ENCODE data around the gene BDNF. TPM values are rescaled to one million over a fixed set of nuclear protein-coding genes. Genes with fewer than 3 reads are reported as not detected.

Gene BDNF
- total RNA-seq, 1 experiment from 2014 or later: 0.36 TPM

DNA sequence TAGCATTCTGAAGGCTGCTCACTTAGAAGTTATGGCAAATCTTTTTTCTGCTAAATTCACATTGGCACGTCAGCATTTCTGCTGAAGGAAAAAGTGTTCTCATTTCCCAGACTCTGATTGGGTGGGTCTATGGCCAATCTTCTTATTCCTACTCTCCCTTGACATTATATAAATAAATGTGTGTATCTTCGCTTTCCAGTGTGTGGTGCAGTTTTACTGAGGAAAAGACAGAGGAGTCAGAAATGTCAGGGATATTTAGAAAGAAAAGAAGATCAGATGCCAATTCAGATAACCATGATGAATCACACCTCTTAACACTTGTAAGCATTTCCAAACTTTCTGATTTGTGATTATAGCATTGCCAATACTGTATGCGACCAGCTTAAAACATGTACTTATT is 3.2 kb upstream of the BDNF start:
- intact Hi-C loops (cut with micrococcal nuclease; ENCODE audit: unreplicated experiment): no loop called here
- no TSS peak for BruUV-seq (replicated peaks)
- CTCF ChIA-PET: interaction anchor here (0.6 kb wide), 1 partner anchor 640 kb away, joined by 6 read pairs; no protein-coding TSS in a partner anchor
- no peak for DNase-seq (ENCODE audit: low read depth, low spot score)
- ATAC-seq: no peak
- POLR2A ChIA-PET: interaction anchor here (0.6 kb wide), 1 partner anchor 403 kb away, joined by 10 read pairs; no protein-coding TSS in a partner anchor
- no peaks in the 10 kb centered on the region; the same call in 1 of the 2 replicates for H3K36me3 ChIP-seq (ENCODE audit: control insufficient read depth, insufficient read depth, low read length)
- no peak overlapping the region for H3K4me3 ChIP-seq (ENCODE audit: low read depth in 2 of 2, low read length in 2 of 2)
- H3K9me3 ChIP-seq (ENCODE audit: control insufficient read depth, insufficient read depth, low read depth, low read length): no peaks in the 10 kb centered on the region
- no peak overlapping the region for H3K27ac ChIP-seq (ENCODE audit: low read length)
- TF ChIP-seq, protein P1, sequence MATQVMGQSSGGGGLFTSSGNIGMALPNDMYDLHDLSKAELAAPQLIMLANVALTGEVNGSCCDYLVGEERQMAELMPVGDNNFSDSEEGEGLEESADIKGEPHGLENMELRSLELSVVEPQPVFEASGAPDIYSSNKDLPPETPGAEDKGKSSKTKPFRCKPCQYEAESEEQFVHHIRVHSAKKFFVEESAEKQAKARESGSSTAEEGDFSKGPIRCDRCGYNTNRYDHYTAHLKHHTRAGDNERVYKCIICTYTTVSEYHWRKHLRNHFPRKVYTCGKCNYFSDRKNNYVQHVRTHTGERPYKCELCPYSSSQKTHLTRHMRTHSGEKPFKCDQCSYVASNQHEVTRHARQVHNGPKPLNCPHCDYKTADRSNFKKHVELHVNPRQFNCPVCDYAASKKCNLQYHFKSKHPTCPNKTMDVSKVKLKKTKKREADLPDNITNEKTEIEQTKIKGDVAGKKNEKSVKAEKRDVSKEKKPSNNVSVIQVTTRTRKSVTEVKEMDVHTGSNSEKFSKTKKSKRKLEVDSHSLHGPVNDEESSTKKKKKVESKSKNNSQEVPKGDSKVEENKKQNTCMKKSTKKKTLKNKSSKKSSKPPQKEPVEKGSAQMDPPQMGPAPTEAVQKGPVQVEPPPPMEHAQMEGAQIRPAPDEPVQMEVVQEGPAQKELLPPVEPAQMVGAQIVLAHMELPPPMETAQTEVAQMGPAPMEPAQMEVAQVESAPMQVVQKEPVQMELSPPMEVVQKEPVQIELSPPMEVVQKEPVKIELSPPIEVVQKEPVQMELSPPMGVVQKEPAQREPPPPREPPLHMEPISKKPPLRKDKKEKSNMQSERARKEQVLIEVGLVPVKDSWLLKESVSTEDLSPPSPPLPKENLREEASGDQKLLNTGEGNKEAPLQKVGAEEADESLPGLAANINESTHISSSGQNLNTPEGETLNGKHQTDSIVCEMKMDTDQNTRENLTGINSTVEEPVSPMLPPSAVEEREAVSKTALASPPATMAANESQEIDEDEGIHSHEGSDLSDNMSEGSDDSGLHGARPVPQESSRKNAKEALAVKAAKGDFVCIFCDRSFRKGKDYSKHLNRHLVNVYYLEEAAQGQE (IDR thresholded peaks at IDR 0.05; ENCODE audit: insufficient read depth in 1 of 2, low read depth in 2 of 2, low read length in 1 of 2): no peak
- TF ChIP-seq, protein P2, sequence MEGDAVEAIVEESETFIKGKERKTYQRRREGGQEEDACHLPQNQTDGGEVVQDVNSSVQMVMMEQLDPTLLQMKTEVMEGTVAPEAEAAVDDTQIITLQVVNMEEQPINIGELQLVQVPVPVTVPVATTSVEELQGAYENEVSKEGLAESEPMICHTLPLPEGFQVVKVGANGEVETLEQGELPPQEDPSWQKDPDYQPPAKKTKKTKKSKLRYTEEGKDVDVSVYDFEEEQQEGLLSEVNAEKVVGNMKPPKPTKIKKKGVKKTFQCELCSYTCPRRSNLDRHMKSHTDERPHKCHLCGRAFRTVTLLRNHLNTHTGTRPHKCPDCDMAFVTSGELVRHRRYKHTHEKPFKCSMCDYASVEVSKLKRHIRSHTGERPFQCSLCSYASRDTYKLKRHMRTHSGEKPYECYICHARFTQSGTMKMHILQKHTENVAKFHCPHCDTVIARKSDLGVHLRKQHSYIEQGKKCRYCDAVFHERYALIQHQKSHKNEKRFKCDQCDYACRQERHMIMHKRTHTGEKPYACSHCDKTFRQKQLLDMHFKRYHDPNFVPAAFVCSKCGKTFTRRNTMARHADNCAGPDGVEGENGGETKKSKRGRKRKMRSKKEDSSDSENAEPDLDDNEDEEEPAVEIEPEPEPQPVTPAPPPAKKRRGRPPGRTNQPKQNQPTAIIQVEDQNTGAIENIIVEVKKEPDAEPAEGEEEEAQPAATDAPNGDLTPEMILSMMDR (IDR thresholded peaks at IDR 0.05): no peak; the same call in 1 of the 2 replicates
- TF ChIP-seq SIN3A (IDR thresholded peaks at IDR 0.05; ENCODE audit: borderline replicate concordance, insufficient read depth, low read depth, low read length) (no peak), TCF7L2 (IDR thresholded peaks at IDR 0.05; ENCODE audit: low read depth, low read length) (no peak), POLR2AphosphoS5 (IDR thresholded peaks at IDR 0.05; ENCODE audit: low read depth, low read length) (no peak)
- in situ Hi-C loops (cut with HindIII; ENCODE audit: low pct_unique_long_range_greater_than_20kb, low sequenced_read_pairs): loop anchor here (25.0 kb wide), 1 partner anchor 409 kb away; the partner anchor contains the start of genes KIF18A and METTL15
- peaks cover 10% of the 10 kb centered on the region for H3K4me1 ChIP-seq (ENCODE audit: control insufficient read depth, insufficient read depth, low read length)
- H3K27me3 ChIP-seq (ENCODE audit: control insufficient read depth, insufficient read depth, low read length): peaks cover 14% of the 10 kb centered on the region

DNA sequence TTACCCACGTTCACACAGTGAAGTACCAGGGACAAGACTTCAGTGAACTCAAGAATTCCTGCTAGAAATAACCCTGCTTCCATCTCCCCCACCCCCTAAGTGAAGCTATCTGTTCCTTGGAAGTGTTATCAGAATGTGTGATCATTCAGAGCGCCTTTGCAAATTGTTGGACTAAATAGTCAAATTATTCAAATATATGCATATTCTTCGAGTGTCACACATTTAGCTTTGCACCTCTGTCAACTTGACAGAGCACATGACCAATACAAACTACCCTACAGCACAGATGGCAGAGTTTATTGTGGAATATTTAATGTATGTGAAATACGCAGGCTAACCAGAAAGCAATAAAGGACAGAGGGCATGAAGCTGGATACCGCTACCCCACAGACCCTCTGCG is 2.6 kb upstream of the BDNF start:
- no peaks in the 10 kb centered on the region for H3K9me3 ChIP-seq (ENCODE audit: control insufficient read depth, insufficient read depth, low read depth, low read length)
- BruUV-seq (replicated peaks): no TSS peak
- POLR2A ChIA-PET: no interaction called here
- no peaks in the 10 kb centered on the region; the same call in 1 of the 2 replicates for H3K36me3 ChIP-seq (ENCODE audit: control insufficient read depth, insufficient read depth, low read length)
- intact Hi-C loops (cut with micrococcal nuclease; ENCODE audit: unreplicated experiment): no loop called here
- no peak overlapping the region for H3K27ac ChIP-seq (ENCODE audit: low read length)
- H3K27me3 ChIP-seq (ENCODE audit: control insufficient read depth, insufficient read depth, low read length): peaks cover 14% of the 10 kb centered on the region
- H3K4me3 ChIP-seq (ENCODE audit: low read depth in 2 of 2, low read length in 2 of 2): no peak overlapping the region
- in situ Hi-C loops (cut with HindIII; ENCODE audit: low pct_unique_long_range_greater_than_20kb, low sequenced_read_pairs): loop anchor here (25.0 kb wide), 1 partner anchor 409 kb away; the partner anchor contains the start of genes KIF18A and METTL15
- DNase-seq (ENCODE audit: low read depth, low spot score) (no peak), ATAC-seq (no peak)
- peaks cover 12% of the 10 kb centered on the region for H3K4me1 ChIP-seq (ENCODE audit: control insufficient read depth, insufficient read depth, low read length)
- TF ChIP-seq SIN3A (IDR thresholded peaks at IDR 0.05; ENCODE audit: borderline replicate concordance, insufficient read depth, low read depth, low read length) (no peak), POLR2AphosphoS5 (IDR thresholded peaks at IDR 0.05; ENCODE audit: low read depth, low read length) (no peak), TCF7L2 (IDR thresholded peaks at IDR 0.05; ENCODE audit: low read depth, low read length) (no peak)
- TF ChIP-seq, protein P2 (IDR thresholded peaks at IDR 0.05): no peak
- TF ChIP-seq, protein P1 (IDR thresholded peaks at IDR 0.05; ENCODE audit: insufficient read depth in 1 of 2, low read depth in 2 of 2, low read length in 1 of 2): no peak
- CTCF ChIA-PET: no interaction called here

Measured in Panc1 (cell line).